ENCODE measurements around the gene RICTOR. TPM values are rescaled to one million over a fixed set of nuclear protein-coding genes. Genes with fewer than 3 reads are reported as not detected.

RICTOR gene
- total and polyA plus RNA-seq, 9 of the 15 experiments (the other 6 are each of a cell fraction or from before 2014, with no cell fraction given), result 13.9 to 46.6 (median 22.6) TPM

GRCh38 chr5:39092581-39093351 lies 18.6 kb upstream of the RICTOR start (continued):
- 0 out of 2 replicates have a peak, but pooled peaks have one; percentile 1 for TF ChIP-seq DEAF1 (CRISPR knock-in tag; IDR thresholded peaks at IDR 0.05)
- TF ChIP-seq ZNF76 (CRISPR knock-in tag; IDR thresholded peaks at IDR 0.05; ENCODE audit: borderline replicate concordance), result no peak
- TF ChIP-seq TAL1 (IDR thresholded peaks at IDR 0.05), result no peak
- no peak for TF ChIP-seq ZNF184 (CRISPR knock-in tag; IDR thresholded peaks at IDR 0.05)
- no peak for TF ChIP-seq MBD2 (IDR thresholded peaks at IDR 0.05; ENCODE audit: borderline replicate concordance, low read depth)
- TF ChIP-seq MTA1 (IDR thresholded peaks at IDR 0.05; ENCODE audit: borderline replicate concordance), result no peak
- TF ChIP-seq ZSCAN32 (CRISPR knock-in tag; IDR thresholded peaks at IDR 0.05), result no peak
- no peak for TF ChIP-seq ARID4B (CRISPR knock-in tag; IDR thresholded peaks at IDR 0.05)
- TF ChIP-seq BRD4 (IDR thresholded peaks at IDR 0.05), result no peak
- TF ChIP-seq, protein P1, sequence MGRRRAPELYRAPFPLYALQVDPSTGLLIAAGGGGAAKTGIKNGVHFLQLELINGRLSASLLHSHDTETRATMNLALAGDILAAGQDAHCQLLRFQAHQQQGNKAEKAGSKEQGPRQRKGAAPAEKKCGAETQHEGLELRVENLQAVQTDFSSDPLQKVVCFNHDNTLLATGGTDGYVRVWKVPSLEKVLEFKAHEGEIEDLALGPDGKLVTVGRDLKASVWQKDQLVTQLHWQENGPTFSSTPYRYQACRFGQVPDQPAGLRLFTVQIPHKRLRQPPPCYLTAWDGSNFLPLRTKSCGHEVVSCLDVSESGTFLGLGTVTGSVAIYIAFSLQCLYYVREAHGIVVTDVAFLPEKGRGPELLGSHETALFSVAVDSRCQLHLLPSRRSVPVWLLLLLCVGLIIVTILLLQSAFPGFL (CRISPR knock-in tag; IDR thresholded peaks at IDR 0.05), result no peak
- TF ChIP-seq CBFA2T3 (IDR thresholded peaks at IDR 0.05), result 0 out of 2 replicates have a peak, but pooled peaks have one; percentile 8
- peak; percentile 76 for TF ChIP-seq ZNF316 (IDR thresholded peaks at IDR 0.05)
- TF ChIP-seq ZNF24 (IDR thresholded peaks at IDR 0.05), result no peak
- TF ChIP-seq HNRNPLL (IDR thresholded peaks at IDR 0.05; ENCODE audit: low read depth, low read length, poor library complexity, severe bottlenecking), result no peak
- no peak for TF ChIP-seq PCBP2 (IDR thresholded peaks at IDR 0.05; ENCODE audit: low read depth, low read length, poor library complexity, severe bottlenecking)
- no peak for TF ChIP-seq SMARCC2 (IDR thresholded peaks at IDR 0.05; ENCODE audit: low read depth)
- TF ChIP-seq DIDO1 (tag; IDR thresholded peaks at IDR 0.05; ENCODE audit: low read depth), result no peak
- no peak for TF ChIP-seq MTA3 (IDR thresholded peaks at IDR 0.05; ENCODE audit: borderline replicate concordance)
- peak; percentile 51; the same call in 1 of the 2 replicates for TF ChIP-seq BACH1 (tag; IDR thresholded peaks at IDR 0.05)
- TF ChIP-seq, protein P2, sequence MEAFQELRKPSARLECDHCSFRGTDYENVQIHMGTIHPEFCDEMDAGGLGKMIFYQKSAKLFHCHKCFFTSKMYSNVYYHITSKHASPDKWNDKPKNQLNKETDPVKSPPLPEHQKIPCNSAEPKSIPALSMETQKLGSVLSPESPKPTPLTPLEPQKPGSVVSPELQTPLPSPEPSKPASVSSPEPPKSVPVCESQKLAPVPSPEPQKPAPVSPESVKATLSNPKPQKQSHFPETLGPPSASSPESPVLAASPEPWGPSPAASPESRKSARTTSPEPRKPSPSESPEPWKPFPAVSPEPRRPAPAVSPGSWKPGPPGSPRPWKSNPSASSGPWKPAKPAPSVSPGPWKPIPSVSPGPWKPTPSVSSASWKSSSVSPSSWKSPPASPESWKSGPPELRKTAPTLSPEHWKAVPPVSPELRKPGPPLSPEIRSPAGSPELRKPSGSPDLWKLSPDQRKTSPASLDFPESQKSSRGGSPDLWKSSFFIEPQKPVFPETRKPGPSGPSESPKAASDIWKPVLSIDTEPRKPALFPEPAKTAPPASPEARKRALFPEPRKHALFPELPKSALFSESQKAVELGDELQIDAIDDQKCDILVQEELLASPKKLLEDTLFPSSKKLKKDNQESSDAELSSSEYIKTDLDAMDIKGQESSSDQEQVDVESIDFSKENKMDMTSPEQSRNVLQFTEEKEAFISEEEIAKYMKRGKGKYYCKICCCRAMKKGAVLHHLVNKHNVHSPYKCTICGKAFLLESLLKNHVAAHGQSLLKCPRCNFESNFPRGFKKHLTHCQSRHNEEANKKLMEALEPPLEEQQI (IDR thresholded peaks at IDR 0.05), result no peak
